ENCODE data around the gene IL37.

IL37 gene

GRCh38 chr2:112957511-112957910 lies 46.5 kb downstream of the IL37 start (continued):
- TF ChIP-seq PRDM2 (tag by site-specific recombination; IDR thresholded peaks at IDR 0.05; ENCODE audit: borderline replicate concordance): no peak

GRCh38 chr2:112958428-112959108 lies 47.6 kb downstream of the IL37 start:
- Histone ChIP-seq H3K36me3 (ENCODE audit: control insufficient read depth in 2 of 2, insufficient read depth in 1 of 2, low read length in 2 of 2) (no peaks in the 10 kb centered on the region), H3K9me3 (ENCODE audit: control insufficient read depth, insufficient read depth, low read depth, low read length) (no peaks in the 10 kb centered on the region), H3K4me3 (ENCODE audit: low read depth, low read length) (no peak overlapping the region), H3K27ac (ENCODE audit: extremely low read depth, low read depth, low read length) (no peak overlapping the region), H3K4me1 (ENCODE audit: control insufficient read depth, insufficient read depth, low read length) (no peaks in the 10 kb centered on the region)
- CTCF ChIA-PET: interaction anchor here (0.6 to 4.8 kb wide), 29 partner anchors 9 to 432 kb away, joined by 3 to 48 read pairs (median 3); partner anchors contain the start of gene IL36G
- POLR2A ChIA-PET: interaction anchor here (0.5 kb wide), 1 partner anchor 363 kb away, joined by 3 read pairs; no protein-coding TSS in a partner anchor
- no peak for TF ChIP-seq ZSCAN4 (tag by site-specific recombination; IDR thresholded peaks at IDR 0.05)
- TF ChIP-seq ZNF324 (tag by site-specific recombination; IDR thresholded peaks at IDR 0.05): no peak
- TF ChIP-seq ZIC2 (tag by site-specific recombination; IDR thresholded peaks at IDR 0.05): 0 out of 2 replicates have a peak, but pooled peaks have one; percentile 13
- no peak for TF ChIP-seq SP7 (tag by site-specific recombination; IDR thresholded peaks at IDR 0.05)
- TF ChIP-seq GLIS1 (tag by site-specific recombination; IDR thresholded peaks at IDR 0.05): peak; percentile 83
- no peak for TF ChIP-seq ZNF645 (tag by site-specific recombination; IDR thresholded peaks at IDR 0.05)
- TF ChIP-seq ZNF777 (tag by site-specific recombination; IDR thresholded peaks at IDR 0.05; ENCODE audit: borderline replicate concordance): no peak
- TF ChIP-seq REST (tag by site-specific recombination; IDR thresholded peaks at IDR 0.05): 0 out of 2 replicates have a peak, but pooled peaks have one; percentile 19
- TF ChIP-seq ZNF654 (tag by site-specific recombination; IDR thresholded peaks at IDR 0.05; ENCODE audit: low read depth): peak; percentile 69
- TF ChIP-seq ZNF660 (tag by site-specific recombination; IDR thresholded peaks at IDR 0.05): 0 out of 2 replicates have a peak, but pooled peaks have one; percentile 33
- no peak for TF ChIP-seq ZNF132 (tag by site-specific recombination; IDR thresholded peaks at IDR 0.05; ENCODE audit: borderline replicate concordance)
- TF ChIP-seq GLIS2 (tag by site-specific recombination; IDR thresholded peaks at IDR 0.05): 0 out of 2 replicates have a peak, but pooled peaks have one; percentile 21
- no peak for TF ChIP-seq ZSCAN18 (tag by site-specific recombination; IDR thresholded peaks at IDR 0.05)
- TF ChIP-seq ZNF426 (tag by site-specific recombination; IDR thresholded peaks at IDR 0.05): no peak
- no peak for TF ChIP-seq ZNF280D (tag by site-specific recombination; IDR thresholded peaks at IDR 0.05)
